ENCODE measurements around the gene SAMHD1. TPM values are rescaled to one million over a fixed set of nuclear protein-coding genes. Genes with fewer than 3 reads are reported as not detected.
"Not testable (repeated sequence)": the region's sequence is repeated elsewhere in the genome, so short reads cannot be mapped to it uniquely, and the experiment has no call there.

The SAMHD1 gene
- polyA plus RNA-seq, 3 donors: 18.7 to 25.6 (median 19.6) TPM

DNA sequence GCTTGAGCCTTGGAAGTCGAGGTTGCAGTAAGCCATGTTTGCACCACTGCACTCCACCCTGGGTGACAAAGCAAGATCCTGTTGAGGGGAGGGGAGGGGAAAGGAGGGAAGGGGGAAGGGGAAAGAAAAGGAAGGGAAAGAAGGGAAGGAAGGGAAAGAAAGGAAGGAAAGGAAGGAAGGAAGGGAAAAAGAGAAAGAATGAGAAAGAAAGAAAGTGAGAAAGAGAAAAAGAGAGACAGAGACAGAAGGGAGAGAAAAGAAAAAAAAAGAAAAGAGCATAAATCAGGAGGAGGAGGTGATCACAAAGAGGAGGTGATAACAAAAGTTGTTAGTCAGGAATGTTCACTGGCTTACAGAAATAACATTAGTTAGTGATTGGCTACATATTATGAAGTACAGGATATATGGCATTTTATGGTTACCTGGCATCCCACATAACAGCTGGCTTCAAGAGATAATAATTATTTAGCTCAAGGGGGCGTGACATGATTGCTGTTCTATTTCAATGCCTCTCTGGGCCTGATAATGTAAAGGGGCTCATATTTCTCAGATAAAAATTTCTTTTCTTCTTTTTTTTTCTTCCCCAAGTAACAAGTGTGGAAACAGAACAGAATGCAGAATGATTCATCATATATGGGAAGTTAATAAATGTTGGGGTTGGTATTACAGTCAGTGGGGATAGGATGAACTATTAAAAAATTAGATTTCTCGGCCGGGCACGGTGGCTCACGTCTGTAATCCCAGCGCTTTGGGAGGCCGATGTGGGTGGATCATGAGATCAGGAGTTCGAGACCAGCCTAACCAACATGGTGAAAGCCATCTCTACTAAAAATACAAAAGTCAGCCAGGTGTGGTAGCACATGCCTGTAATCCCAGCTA lies 27.1 kb downstream of the SAMHD1 start:
- no peak for DNase-seq

GRCh38 chr20:36920334-36920730 lies 31.2 kb downstream of the SAMHD1 start:
- DNase-seq: no peak

- DNase-seq: peak; percentile 55
Measured at GRCh38 chr20:36919715-36920333, 31.7 kb downstream of the SAMHD1 start.

DNA sequence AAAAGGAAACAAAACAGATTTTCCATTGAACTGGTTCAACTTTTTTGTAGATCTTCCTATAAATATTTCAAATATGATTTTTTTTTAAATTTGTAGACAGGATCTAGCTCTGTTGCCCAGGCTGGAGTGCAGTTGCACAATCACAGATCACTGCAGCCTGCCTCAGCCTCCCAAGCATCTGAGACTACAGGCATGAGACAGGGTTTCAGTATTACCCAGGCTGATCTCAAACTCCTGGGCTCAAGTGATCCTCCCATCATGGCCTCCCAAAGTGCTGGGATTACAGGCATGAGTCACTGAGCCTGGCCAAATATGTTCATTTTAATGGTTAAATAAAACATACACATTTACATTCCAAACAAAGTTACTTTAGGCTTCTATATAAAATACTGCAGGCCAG lies 33.6 kb downstream of the SAMHD1 start:
- no peak for DNase-seq

GRCh38 chr20:36917240-36917639 lies 34.3 kb downstream of the SAMHD1 start:
- DNase-seq: no peak

- no peak for DNase-seq
Measured at GRCh38 chr20:36916199-36916598, 35.3 kb downstream of the SAMHD1 start.

DNA sequence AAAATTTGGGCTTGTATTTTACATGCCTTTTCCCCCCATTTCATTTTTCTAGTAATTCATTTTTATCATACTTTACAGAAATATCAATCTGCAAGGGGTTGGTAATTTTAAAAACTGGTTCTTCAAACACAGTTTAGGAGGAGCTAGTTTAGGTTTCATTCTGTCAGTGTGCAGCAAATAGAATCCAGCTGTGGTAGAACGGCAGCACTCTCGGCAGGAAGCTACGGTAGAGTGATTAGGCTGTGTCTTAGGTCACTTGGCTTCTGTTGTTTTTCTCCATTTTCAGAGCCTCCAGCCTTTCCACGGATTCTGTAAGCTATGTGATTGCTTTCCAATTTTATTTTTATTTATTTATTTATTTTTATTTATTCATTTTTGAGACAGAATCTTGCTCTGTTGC lies 42.9 kb downstream of the SAMHD1 start:
- peak; percentile 37 for DNase-seq

- not testable (repeated sequence) for DNase-seq
Measured at GRCh38 chr20:36906086-36906485, 45.4 kb downstream of the SAMHD1 start.

DNA sequence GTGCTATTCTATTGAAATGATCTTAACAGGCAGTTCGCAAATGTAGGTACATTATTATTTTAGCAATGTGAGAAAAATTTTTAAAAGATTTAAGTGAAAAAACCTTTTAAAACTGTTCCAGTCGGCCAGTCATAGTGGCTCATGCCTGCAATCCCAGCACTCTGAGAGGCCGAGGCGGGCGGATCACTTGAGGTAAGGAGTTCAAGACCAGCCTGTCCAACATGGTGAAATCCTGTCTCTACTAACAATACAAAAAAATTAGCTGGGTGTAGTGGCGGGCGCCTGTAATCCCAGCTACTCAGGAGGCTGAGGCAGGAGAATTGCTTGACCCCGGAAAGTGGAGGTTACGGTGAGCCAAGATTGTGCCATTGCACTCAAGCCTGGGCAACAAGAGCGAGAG lies 45.9 kb downstream of the SAMHD1 start:
- DNase-seq: not testable (repeated sequence)

DNA sequence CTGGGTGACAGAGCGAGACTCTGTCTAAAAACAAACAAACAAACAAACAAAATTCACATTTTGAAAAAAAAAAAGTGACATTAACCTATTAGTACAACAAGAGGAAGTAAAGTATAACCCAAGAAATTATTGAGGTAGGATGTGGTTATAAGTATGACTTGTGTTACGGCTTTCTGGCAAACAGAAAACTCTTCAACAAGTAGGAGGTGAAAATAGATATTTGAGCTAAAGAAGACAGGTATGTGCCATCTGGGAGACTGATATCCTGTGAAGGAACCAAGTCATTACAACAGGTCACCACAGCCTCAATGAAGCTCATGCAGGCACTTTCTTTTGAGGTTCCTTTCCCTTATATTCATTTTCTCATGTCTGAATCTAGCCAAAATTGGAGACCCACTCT lies 46.8 kb downstream of the SAMHD1 start:
- DNase-seq: no peak

GRCh38 chr20:36895036-36895435 lies 56.5 kb downstream of the SAMHD1 start:
- no peak for DNase-seq

DNA sequence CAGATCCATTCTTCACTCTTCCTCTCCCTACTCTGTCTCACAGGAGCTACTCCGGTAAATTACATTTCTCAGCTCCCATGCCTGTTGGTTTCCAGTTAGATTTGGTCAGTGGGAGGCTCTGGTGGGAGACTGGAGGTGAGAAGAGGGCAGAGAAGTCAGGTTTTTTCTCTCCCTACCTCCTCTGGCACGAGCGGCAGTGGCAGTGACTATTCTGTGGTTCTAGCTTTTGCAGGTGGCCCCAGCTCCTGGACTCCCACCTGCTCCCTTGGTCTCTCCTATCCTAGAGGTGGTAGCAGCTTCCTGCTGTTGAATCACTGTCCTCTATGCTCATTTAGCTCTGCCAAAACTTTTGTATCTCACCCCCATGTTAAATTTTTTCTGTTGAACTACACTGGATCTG lies 57.7 kb downstream of the SAMHD1 start:
- no peak for DNase-seq

DNA sequence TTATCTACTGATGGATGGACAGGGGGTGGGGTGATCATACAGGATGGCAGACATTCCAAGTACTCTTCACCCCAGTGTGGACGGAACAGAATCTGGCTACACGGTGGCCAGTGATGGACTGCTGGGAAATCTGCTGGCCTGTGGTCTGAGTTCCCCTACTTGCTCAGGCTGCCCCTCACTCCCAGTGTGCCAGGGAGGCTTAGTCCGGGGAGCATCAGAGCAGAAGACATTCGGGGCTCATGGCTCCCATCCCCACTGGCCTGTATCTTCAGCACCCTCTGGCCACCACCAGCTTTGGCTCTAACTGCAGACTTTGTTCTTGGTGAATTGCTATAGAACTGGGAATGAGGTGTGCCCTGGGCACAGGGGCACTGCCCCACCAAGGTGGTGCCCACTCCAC lies 60.3 kb downstream of the SAMHD1 start:
- no peak for DNase-seq

- no peak for DNase-seq
Measured at GRCh38 chr20:36890586-36890985, 60.9 kb downstream of the SAMHD1 start.

DNA sequence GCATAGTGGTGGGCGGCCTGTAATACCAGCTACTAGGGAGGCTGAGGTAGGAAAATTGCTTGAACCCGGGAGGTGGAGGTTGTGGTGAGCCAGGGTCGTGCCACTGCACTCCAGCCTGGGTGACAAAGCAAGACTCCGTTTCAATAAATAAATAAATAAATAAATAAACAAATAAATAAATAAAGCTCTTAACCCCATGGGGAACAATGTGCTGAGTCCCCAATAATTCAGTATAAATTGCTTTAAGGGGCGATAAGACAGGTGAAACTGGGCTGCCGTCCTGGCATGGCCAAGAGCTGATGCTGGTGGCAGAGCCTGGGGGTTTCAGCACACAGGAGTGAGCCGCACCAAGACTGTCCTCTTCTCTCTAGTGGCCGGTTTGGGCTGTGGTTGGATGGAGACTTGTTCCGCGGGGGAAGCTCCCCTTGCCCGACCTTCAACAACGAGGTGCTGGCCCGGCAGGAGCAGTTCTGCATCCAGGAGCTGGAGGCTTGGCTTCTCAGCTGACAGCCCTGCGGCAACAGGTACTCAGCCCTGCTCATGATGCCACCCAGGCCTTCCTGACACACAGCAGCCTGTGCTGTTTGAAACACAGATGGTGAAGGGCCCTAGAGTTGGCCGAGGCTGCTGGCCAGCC lies 62.5 kb downstream of the SAMHD1 start:
- no peak for DNase-seq

DNA sequence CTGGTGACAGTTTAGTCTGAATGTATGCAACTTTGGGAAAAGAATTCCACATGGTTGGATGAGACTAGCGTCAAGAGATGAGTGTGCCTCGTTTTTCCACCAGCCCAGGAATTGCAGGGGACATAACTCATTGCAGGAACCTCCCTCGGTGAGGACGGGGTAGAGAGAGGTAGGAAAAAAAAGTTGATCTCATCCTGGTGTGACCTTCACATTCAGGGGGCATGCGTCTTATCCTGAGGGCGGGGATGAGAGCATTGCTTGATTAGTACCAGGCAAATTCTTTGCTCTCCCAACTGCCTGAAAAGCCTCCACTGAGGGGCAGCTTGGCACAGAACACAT lies 63.8 kb downstream of the SAMHD1 start:
- DNase-seq: no peak

DNA sequence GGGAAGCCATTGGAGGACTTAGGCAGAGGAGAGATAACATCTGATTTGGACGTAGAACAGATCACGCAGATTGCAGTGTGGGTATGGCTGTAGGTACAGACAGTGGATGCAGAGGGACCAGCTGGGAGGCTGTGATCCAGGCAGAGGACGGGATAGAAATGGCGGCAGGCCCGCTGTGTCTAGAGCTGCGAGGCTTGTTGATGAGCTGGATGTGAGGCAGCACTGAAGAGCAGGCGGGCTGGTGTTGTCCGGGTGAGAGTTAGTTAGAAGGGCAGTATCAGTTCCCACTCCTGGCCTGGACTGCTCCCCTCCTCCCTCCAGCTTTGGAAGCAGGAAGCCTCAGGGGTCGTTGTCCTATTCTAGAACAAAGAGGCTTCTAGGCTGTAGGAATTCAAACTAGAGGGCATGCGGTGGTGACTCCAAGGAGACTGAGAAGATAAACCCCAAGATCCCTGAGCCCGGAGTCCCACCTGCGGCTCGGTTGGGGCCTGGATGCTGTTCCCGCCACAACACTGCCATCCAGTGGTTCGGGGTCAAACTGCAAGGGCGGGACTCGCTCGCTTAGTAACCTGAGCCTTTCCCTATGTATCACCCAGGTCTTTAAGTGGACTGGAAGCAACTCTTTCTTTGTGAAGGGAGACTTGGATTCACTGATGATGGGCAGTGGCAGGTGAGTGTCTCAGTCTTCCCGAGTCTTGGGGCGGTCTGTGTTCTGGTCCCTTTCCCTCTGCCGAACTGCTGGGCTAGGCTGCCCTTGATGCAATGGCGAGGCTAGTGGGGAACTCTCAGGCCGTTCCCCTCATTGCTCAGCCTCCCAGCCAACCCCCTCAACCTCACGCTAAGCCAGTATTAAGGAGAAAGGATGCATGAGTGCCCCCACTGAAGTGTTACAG lies 64.4 kb downstream of the SAMHD1 start:
- peak; percentile 87 for DNase-seq

DNA sequence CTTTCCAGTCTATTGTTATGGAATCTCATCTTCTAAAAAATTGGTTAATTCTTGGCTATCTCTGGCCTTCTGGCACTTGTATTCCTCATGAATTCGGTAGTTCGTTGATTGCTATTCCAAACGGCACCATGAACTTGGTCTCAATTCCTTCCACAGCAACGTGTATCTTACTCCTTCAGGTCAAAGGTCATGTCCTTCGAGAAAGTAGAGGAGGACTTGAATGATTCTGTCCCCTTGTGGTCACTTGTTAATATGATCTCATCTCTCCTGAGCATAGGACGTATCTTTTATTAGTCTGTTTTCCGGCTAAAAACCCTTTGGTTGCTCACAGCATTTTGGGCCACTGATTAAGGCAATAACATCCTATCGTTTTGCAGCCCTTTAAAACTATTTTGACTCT lies 66.2 kb downstream of the SAMHD1 start:
- DNase-seq: no peak

DNA sequence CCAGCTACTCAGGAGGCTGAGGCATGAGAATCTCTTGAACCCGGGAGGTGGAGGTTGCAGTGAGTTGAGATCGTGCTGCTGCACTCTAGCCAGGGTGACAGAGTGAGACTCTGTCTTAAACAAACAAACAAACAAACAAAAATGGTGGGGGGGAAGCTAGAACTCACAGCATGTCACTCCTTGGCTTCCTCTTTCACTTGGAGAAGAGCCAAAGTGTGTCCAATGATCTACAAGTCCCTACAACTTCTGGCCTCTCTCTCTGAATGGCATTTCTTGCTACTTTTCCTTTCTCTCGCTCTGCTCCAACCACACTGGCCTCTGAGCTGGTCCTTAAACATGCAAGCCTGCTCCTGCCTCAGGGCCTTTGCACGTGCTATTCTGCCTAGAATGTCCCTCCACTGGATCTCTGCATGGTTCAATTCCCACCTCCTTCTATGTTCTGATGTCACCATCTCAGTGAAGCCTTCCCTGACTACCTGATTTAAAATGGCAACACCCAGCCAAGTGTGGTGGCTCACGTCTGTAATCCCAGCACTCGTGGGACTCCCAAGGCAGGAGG lies 67.5 kb downstream of the SAMHD1 start:
- no peak for DNase-seq

- DNase-seq: no peak
Measured at GRCh38 chr20:36881888-36882287, 69.6 kb downstream of the SAMHD1 start.

DNA sequence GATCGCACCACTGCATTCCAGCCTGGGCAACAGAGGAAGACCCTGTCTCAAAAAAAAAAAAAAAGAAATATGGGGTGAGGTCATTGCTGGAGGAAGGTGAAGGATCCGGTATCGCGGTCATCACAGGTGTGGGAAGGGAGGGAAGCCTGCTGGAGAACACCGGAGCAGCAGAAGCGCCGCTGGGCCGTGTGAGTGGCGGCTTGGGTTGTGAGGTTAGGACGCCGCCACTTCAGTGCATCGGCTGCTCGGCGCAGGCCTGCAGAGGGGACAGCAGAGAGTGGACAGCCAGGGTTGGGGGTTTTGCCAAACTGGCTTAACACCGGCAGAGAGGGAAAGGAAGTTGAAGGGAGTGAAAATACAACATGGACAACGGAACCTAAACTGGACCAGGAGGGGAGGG lies 70.2 kb downstream of the SAMHD1 start:
- DNase-seq: no peak

GRCh38 chr20:36880741-36881250 lies 70.7 kb downstream of the SAMHD1 start:
- DNase-seq: no peak
